ENCODE data around the gene GGT6. TPM values are rescaled to one million over a fixed set of nuclear protein-coding genes. Genes with fewer than 3 reads are reported as not detected.

The GGT6 gene
- total RNA-seq, 4 donors from 2014 or later: 26.4 to 199 (median 119) TPM

DNA sequence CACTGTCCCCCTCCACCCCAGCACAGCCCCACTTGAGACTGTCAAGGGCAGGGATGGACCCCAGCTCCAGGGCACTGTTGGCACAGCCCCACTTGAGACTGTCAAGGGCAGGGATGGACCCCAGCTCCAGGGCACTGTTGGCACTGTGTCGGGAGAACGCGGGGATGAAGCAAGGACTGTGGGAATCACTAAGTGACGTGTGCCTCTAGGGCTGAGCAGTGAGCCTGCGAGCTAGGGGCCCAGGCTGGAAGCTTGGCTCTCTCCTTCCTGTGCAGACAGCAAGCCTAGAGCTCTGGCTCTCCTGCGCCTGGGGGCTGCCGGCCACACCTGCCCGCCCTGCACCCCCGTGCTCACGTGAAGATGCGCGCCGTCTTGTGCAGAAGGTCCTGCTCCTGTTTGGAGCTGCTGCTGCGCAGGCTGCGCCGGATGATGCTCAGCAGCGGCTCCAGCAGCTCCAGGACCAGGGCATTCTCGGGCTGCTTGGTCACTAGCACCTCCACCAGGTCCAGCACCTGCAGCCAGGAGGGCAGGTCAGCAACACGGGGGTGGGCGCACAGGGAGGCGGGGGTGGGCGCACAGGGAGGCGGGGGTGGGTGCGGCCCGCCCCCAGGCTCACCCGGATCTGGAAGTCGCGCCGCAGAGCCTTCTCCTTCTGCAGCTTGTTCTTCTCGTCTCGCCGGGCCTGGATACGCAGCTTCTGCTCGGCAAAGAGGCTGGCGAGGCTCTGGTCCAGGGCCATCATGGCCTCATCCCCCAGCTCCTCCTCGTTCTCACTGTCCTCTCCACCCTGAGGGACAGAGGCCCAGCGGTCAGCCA lies 16.0 kb downstream of the GGT6 start:
- Histone ChIP-seq H3K9me3 (no peaks in the 10 kb centered on the region), H3K4me1 (peaks cover 0 to 16% (median 2%) of the 10 kb centered on the region in 4 donors), H3K27ac (no peak overlapping the region), H3K27me3 (no peaks in the 10 kb centered on the region), H3K4me3 (no peak overlapping the region), H3K36me3 (peaks cover 0 to 90% (median 0%) of the 10 kb centered on the region in 3 donors)
- no peak for DNase-seq
- no peak for TF ChIP-seq POLR2A (IDR thresholded peaks at IDR 0.05)

GRCh38 chr17:4543557-4544026 lies 16.8 kb downstream of the GGT6 start:
- peaks cover 0 to 89% (median 0%) of the 10 kb centered on the region in 3 donors for H3K36me3 ChIP-seq

DNA sequence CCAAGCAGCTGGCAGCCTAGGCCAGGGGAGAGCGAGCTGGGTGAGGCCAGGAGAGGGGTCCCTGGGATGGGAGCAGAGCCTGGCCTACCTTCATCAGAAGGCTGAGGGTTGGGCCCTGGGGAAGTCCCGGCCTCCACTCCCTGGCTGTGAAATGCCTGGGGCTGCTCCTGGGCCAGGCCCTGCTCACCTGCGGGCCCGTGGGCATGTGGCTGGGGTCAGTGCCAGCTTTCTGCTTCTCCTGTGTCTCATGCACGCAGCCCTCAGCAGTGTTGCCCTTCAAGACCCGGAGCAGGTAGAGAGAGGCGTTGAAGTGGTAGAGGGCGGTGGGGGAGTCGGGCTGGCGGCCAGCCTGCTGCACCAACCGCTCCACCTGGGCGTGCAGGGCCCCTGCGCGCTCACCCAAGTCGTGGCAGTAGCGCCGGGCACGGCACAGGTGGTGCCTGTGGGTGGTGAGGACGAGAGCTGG lies 17.6 kb downstream of the GGT6 start:
- no peak for TF ChIP-seq POLR2A (IDR thresholded peaks at IDR 0.05)
- TF ChIP-seq, protein P1, sequence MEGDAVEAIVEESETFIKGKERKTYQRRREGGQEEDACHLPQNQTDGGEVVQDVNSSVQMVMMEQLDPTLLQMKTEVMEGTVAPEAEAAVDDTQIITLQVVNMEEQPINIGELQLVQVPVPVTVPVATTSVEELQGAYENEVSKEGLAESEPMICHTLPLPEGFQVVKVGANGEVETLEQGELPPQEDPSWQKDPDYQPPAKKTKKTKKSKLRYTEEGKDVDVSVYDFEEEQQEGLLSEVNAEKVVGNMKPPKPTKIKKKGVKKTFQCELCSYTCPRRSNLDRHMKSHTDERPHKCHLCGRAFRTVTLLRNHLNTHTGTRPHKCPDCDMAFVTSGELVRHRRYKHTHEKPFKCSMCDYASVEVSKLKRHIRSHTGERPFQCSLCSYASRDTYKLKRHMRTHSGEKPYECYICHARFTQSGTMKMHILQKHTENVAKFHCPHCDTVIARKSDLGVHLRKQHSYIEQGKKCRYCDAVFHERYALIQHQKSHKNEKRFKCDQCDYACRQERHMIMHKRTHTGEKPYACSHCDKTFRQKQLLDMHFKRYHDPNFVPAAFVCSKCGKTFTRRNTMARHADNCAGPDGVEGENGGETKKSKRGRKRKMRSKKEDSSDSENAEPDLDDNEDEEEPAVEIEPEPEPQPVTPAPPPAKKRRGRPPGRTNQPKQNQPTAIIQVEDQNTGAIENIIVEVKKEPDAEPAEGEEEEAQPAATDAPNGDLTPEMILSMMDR (IDR thresholded peaks at IDR 0.05): no peak
- H3K4me3 ChIP-seq: no peak overlapping the region
- DNase-seq: no peak
- H3K4me1 ChIP-seq: peaks cover 0 to 16% (median 2%) of the 10 kb centered on the region in 4 donors
- no peak overlapping the region for H3K27ac ChIP-seq
- no peaks in the 10 kb centered on the region for H3K9me3 ChIP-seq
- H3K27me3 ChIP-seq: no peaks in the 10 kb centered on the region
- H3K36me3 ChIP-seq: peaks cover 0 to 83% (median 0%) of the 10 kb centered on the region in 3 donors

More at GRCh38 chr17:4543557-4544026, 16.8 kb downstream of the GGT6 start:
- H3K4me1 ChIP-seq: peaks cover 0 to 16% (median 2%) of the 10 kb centered on the region in 4 donors
- H3K4me3 ChIP-seq: no peak overlapping the region
- no peak for DNase-seq
- TF ChIP-seq POLR2A (IDR thresholded peaks at IDR 0.05): no peak
- TF ChIP-seq, protein P1 (IDR thresholded peaks at IDR 0.05): no peak
- H3K9me3 ChIP-seq: no peaks in the 10 kb centered on the region
- H3K27ac ChIP-seq: no peak overlapping the region
- H3K27me3 ChIP-seq: no peaks in the 10 kb centered on the region

DNA sequence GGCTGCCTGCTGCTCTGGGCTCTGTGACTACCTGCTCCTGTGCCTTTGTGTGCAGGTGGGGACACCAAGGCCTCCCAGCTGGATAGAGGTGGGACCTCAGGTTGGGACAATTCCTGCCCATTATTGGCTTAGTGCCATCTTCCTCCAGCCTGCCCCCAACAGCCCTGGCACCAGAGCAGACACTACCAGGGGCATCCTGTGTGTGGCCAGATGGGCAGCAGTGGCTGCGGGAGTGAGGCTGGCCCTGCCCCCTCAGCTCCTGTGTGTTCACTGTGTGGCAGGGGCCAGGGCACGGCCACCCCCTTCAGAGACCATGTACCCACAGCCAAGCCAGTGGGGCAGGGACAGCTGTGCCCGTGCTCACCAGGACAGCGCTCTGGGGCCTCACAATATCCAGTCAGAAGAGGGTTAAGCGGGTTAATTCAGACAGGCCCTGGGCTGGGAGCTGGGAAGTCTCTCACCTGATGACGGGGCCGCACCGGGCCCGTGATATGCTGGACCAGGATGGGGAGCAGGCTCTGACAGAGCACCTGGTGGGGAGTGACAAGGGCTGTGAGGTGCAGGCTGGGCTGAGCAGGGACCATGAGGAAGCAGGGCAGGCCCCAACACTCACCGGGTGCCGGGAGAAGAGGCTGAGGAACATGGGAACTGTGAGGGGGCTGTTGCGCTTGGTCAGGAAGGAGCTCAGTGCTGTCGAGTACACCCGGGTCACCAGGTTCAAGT lies 18.2 kb downstream of the GGT6 start:
- peaks cover 0 to 82% (median 0%) of the 10 kb centered on the region in 3 donors for H3K36me3 ChIP-seq

GRCh38 chr17:4541328-4542002 lies 18.9 kb downstream of the GGT6 start:
- Histone ChIP-seq H3K9me3 (no peaks in the 10 kb centered on the region), H3K27ac (peak overlapping the region in 2 of 4 donors; percentile 48 to 81), H3K36me3 (peaks cover 0 to 76% (median 0%) of the 10 kb centered on the region in 3 donors), H3K27me3 (no peaks in the 10 kb centered on the region), H3K4me3 (no peak overlapping the region), H3K4me1 (peaks cover 0 to 28% (median 4%) of the 10 kb centered on the region in 4 donors)
- TF ChIP-seq, protein P1 (IDR thresholded peaks at IDR 0.05): no peak
- no peak for TF ChIP-seq POLR2A (IDR thresholded peaks at IDR 0.05)
- DNase-seq: no peak

More for the DNA sequence above, 18.2 kb downstream of the GGT6 start:
- Histone ChIP-seq H3K4me1 (peaks cover 0 to 21% (median 2%) of the 10 kb centered on the region in 4 donors), H3K4me3 (no peak overlapping the region), H3K27me3 (no peaks in the 10 kb centered on the region), H3K27ac (peak overlapping the region in 1 of 4 donors; percentile 81), H3K9me3 (no peaks in the 10 kb centered on the region)
- TF ChIP-seq POLR2A (IDR thresholded peaks at IDR 0.05): no peak
- TF ChIP-seq, protein P1 (IDR thresholded peaks at IDR 0.05): no peak
- no peak for DNase-seq

Measured in Peyer's patch (tissue), 4 donors.